HepG2 (cell line): ENCODE measurements around the gene HEATR1. TPM values are rescaled to one million over a fixed set of nuclear protein-coding genes. Genes with fewer than 3 reads are reported as not detected.

Source experiments
- ATAC-seq: fragments of 200-7000 bp; cut with Tn5 transposase; 3 replicates; pipeline ENCODE4 v1.9.1; 2020; ENCODE audit warnings: mild to moderate bottlenecking, moderate library complexity
- BruUV-seq: library from RNA; stranded (reverse); fragments of 400-500 nt; replicated peaks from 2 replicates; lab custom pipeline; 2021; lab: Mats Ljungman, UMichigan
- CTCF ChIA-PET: fragments of 300-600 bp; formaldehyde crosslinking; extraction: SDS; loops from one replicate; lab custom pipeline; 2021; ENCODE audit warnings: low total read pairs, inconsistent platforms, low intra/inter-chr PET ratio; lab: Yijun Ruan, JAX
- POLR2A ChIA-PET: fragments of 350-600 bp; sonication (Branson Sonifier 250); formaldehyde crosslinking; loops from one replicate; lab custom pipeline; 2020; ENCODE audit warnings: antibody characterized with exemption, inconsistent platforms; lab: Yijun Ruan, JAX
- DNase-seq: peaks from one replicate; pipeline ENCODE4 v3.0.0-alpha.2; 2015; ENCODE audit warnings: low spot score
- FAIRE-seq: peaks from 3 replicates; lab custom pipeline; 2011; peaks lifted over from hg19 to GRCh38; lab: Jason Lieb, UNC
- H2AFZ ChIP-seq: one replicate; pipeline ENCODE4 v1.6.1; 2011; ENCODE audit warnings: low read length, inconsistent platforms
- H3K27ac ChIP-seq: fragments of 300-600 bp; 3 replicates; pipeline ENCODE4 v1.8.0; 2011; ENCODE audit warnings: mixed run types, mild to moderate bottlenecking, mixed read lengths, low read length, inconsistent platforms; ENCODE audit not compliant: insufficient read depth; ENCODE audit errors: extremely low read length
- H3K27me3 ChIP-seq, 2 experiments: fragments of 200-600 bp in 1 of 2; 2 replicates in 1 of 2; 3 replicates in 1 of 2; pipeline versions ENCODE4 v1.6.0 to v1.8.0; 2011; ENCODE audit warnings: low read length in 2 of 2, mild to moderate bottlenecking in 2 of 2, moderate library complexity in 2 of 2, inconsistent platforms in 1 of 2; ENCODE audit not compliant: insufficient read depth in 2 of 2, control insufficient read depth in 1 of 2
- H3K36me3 ChIP-seq, 2 experiments: fragments of 200-600 bp in 1 of 2; replicated peaks in 1 of 2; 2 replicates in 1 of 2; 3 replicates in 1 of 2; pipeline versions ENCODE4 v1.5.1 to v1.8.0; 2011; ENCODE audit warnings: low read length in 2 of 2, inconsistent platforms in 1 of 2; ENCODE audit not compliant: insufficient read depth in 2 of 2, control insufficient read depth in 1 of 2
- H3K4me1 ChIP-seq: 2 replicates; pipeline ENCODE4 v1.5.1; 2012; ENCODE audit warnings: low read length, inconsistent platforms; ENCODE audit not compliant: insufficient read depth
- H3K4me2 ChIP-seq: 2 replicates; pipeline ENCODE4 v1.6.0; 2011; ENCODE audit warnings: low read depth, low read length, inconsistent platforms
- H3K4me3 ChIP-seq, 3 experiments: fragments of 200-600 bp in 1 of 3; sonication (generic), shearing (Covaris generic) in 1 of 3; replicated peaks in 1 of 3; 2 replicates each; pipeline ENCODE4 v1.5.1; 2011 to 2016; ENCODE audit warnings: low read length in 3 of 3, inconsistent platforms in 2 of 3, low read depth in 2 of 3, mild to moderate bottlenecking in 2 of 3, control low read depth in 1 of 3, mixed read lengths in 1 of 3; ENCODE audit not compliant: insufficient read depth in 1 of 3
- H3K79me2 ChIP-seq: one replicate; pipeline ENCODE4 v1.6.1; 2011; ENCODE audit warnings: low read length, inconsistent platforms; ENCODE audit not compliant: insufficient read depth
- H3K9ac ChIP-seq: 2 replicates; pipeline ENCODE4 v1.6.0; 2011; ENCODE audit warnings: mild to moderate bottlenecking, low read depth, low read length, inconsistent platforms; ENCODE audit not compliant: insufficient read depth
- H3K9me3 ChIP-seq: 2 replicates; pipeline ENCODE4 v1.5.1; 2012; ENCODE audit warnings: mild to moderate bottlenecking, low read length
- H4K20me1 ChIP-seq: 2 replicates; pipeline ENCODE4 v1.6.0; 2011; ENCODE audit warnings: inconsistent platforms, mild to moderate bottlenecking, low read length, moderate library complexity; ENCODE audit not compliant: insufficient read depth
- ISX ChIP-seq: sonication (generic); formaldehyde crosslinking; conservative IDR thresholded peaks from 2 replicates; pipeline ENCODE4 v1.5.0; 2020; ENCODE audit warnings: missing genetic modification reagents
- KDM3A ChIP-seq: IDR thresholded peaks from 2 replicates; pipeline ENCODE4 v1.6.1; 2018; ENCODE audit warnings: low read depth, missing compliant biosample characterization
- KLF11 ChIP-seq: IDR thresholded peaks from 2 replicates; pipeline ENCODE4 v1.6.1; 2016; ENCODE audit warnings: missing compliant biosample characterization
- MIER3 ChIP-seq: IDR thresholded peaks from 2 replicates; pipeline ENCODE4 v1.6.1; 2016; ENCODE audit warnings: missing compliant biosample characterization, borderline replicate concordance
- NFYB ChIP-seq: sonication (generic); formaldehyde crosslinking; IDR thresholded peaks from 2 replicates; pipeline ENCODE4 v1.4.0; 2020; ENCODE audit warnings: missing genetic modification reagents
- RAD51 ChIP-seq: fragments of 450-650 bp; IDR thresholded peaks from 2 replicates; pipeline ENCODE4 v1.6.1; 2016; ENCODE audit warnings: borderline replicate concordance
- SUZ12 ChIP-seq: fragments of 150-350 bp; IDR thresholded peaks from 2 replicates; pipeline ENCODE4 v1.6.1; 2014; ENCODE audit warnings: low read depth, low read length
- TEAD3 ChIP-seq: optimal IDR thresholded peaks from 2 replicates; pipeline ENCODE3; 2016; ENCODE audit warnings: borderline replicate concordance
- ZKSCAN1 ChIP-seq: fragments of 150-350 bp; IDR thresholded peaks from 2 replicates; pipeline ENCODE4 v1.6.1; 2014; ENCODE audit warnings: low read length
- ZNF180 ChIP-seq: sonication (generic); formaldehyde crosslinking; IDR thresholded peaks from 2 replicates; pipeline ENCODE4 v1.4.0; 2020; ENCODE audit warnings: low read depth, missing genetic modification reagents, borderline replicate concordance
- ZNF253 ChIP-seq: sonication (generic); formaldehyde crosslinking; IDR thresholded peaks from 2 replicates; pipeline ENCODE4 v1.8.0; 2022; ENCODE audit warnings: mild to moderate bottlenecking, missing genetic modification reagents, borderline replicate concordance
- ZNF468 ChIP-seq: sonication (generic); formaldehyde crosslinking; IDR thresholded peaks from 2 replicates; pipeline ENCODE4 v1.8.0; 2022; ENCODE audit warnings: mild to moderate bottlenecking, moderate library complexity, missing genetic modification reagents
- WGBS: methylation state at CpG from one replicate; pipeline ENCODE4 v1.1.6; 2017; ENCODE audit warnings: low lambda C conversion rate; 5-methylcytosine and 5-hydroxymethylcytosine counted together
- in situ Hi-C: cut with HindIII; loops from 2 replicates; pipeline ENCODE4 v1.10.0; 2017; ENCODE audit warnings: low pct_unique_long_range_greater_than_20kb; ENCODE audit not compliant: extremely low pct_ligation_motif_present
- intact Hi-C: fragments of 100-400 bp; cut with micrococcal nuclease; formaldehyde crosslinking; loops from one replicate; pipeline ENCODE4 v1.10.0; 2022; ENCODE audit not compliant: unreplicated experiment
- polyA plus RNA-seq, 8 experiments: library from polyadenylated mRNA; depleted of rRNA in 3 of 8; stranded (reverse) in 7 of 8; unstranded in 1 of 8; fragments of >200 nt; fragmentation: Illumina TruSeq in 4 of 8; extraction: Trizol in 4 of 8; gene quantifications; 2 replicates each; pipeline versions ENCODE4 v1.2.1 to v1.2.3, GENCODE V29; 2011 to 2016; ENCODE audit warnings: low read depth in 4 of 8, missing spikeins in 1 of 8, mixed read lengths in 1 of 8; ENCODE audit not compliant: insufficient read depth in 1 of 8
- total RNA-seq, 5 experiments: library from RNA; depleted of rRNA; stranded (reverse); fragments of >200 nt; fragmentation: Illumina TruSeq; extraction: Trizol; gene quantifications; 2 replicates each; pipeline ENCODE4 v1.2.3, GENCODE V29; 2016; ENCODE audit warnings: low read depth in 1 of 5
- TF ChIP-seq, protein P1 (sequence below): sonication (generic); formaldehyde crosslinking; IDR thresholded peaks from 2 replicates; pipeline ENCODE4 v1.5.1; 2020; ENCODE audit warnings: mild to moderate bottlenecking, missing genetic modification reagents, borderline replicate concordance
- TF ChIP-seq, protein P2 (sequence below): sonication (generic); formaldehyde crosslinking; IDR thresholded peaks from 2 replicates; pipeline ENCODE4 v1.4.0; 2020; ENCODE audit warnings: missing genetic modification reagents

The HEATR1 gene
- total and polyA plus RNA-seq, 2 of the 13 experiments (the other 11 are each of a cell fraction or from before 2014, with no cell fraction given), result 10.2 to 45.8 TPM

GRCh38 chr1:236526079-236526478 is 78.2 kb downstream of the HEATR1 start:
- H3K36me3 ChIP-seq, result peaks cover 4 to 27% of the 10 kb centered on the region in 2 experiments; a peak in 4 of 5 replicates
- ATAC-seq (no peak), FAIRE-seq (no peak), DNase-seq (no peak)
- H3K9ac ChIP-seq, result no peak overlapping the region
- no TSS peak for BruUV-seq
- POLR2A ChIA-PET, result no interaction called here
- H3K4me1 ChIP-seq, result peaks cover 69% of the 10 kb centered on the region
- H3K27me3 ChIP-seq, result no peaks in the 10 kb centered on the region; a peak in 1 of 5 replicates
- in situ Hi-C loops, result no loop called here
- no peak overlapping the region for H3K27ac ChIP-seq
- no peak overlapping the region for H2AFZ ChIP-seq
- intact Hi-C loops, result no loop called here
- no peak overlapping the region; a peak in 1 of 6 replicates for H3K4me3 ChIP-seq
- H3K9me3 ChIP-seq, result no peaks in the 10 kb centered on the region
- peak overlapping the region; percentile 29; the same call in 1 of the 2 replicates for H3K4me2 ChIP-seq
- TF ChIP-seq, protein P1, sequence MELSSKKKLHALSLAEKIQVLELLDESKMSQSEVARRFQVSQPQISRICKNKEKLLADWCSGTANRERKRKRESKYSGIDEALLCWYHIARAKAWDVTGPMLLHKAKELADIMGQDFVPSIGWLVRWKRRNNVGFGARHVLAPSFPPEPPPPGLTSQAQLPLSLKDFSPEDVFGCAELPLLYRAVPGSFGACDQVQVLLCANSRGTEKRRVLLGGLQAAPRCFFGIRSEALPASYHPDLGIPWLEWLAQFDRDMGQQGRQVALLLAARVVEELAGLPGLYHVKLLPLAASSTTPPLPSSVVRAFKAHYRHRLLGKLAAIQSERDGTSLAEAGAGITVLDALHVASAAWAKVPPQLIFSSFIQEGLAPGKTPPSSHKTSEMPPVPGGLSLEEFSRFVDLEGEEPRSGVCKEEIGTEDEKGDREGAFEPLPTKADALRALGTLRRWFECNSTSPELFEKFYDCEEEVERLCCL (CRISPR knock-in tag), result no peak
- TF ChIP-seq ZKSCAN1, result peak; percentile 54; the same call in 1 of the 2 replicates
- TF ChIP-seq ISX (CRISPR knock-in tag), result no peak
- 93% methylated on average over 3 of the region's 3 CpGs for WGBS
- CTCF ChIA-PET, result no interaction called here
- no peaks in the 10 kb centered on the region for H4K20me1 ChIP-seq
- H3K79me2 ChIP-seq, result peaks cover 46% of the 10 kb centered on the region

GRCh38 chr1:236524895-236525184 is 79.5 kb downstream of the HEATR1 start:
- Histone ChIP-seq H3K27ac (peak overlapping the region; percentile 93), H4K20me1 (no peaks in the 10 kb centered on the region), H3K9ac (peak overlapping the region; percentile 82), H3K4me3 (peak overlapping the region; percentile 74 to 95 (median 80); a peak in 5 of 6 replicates), H3K27me3 (no peaks in the 10 kb centered on the region; a peak in 1 of 5 replicates), H3K79me2 (peaks cover 41% of the 10 kb centered on the region), H3K4me2 (peak overlapping the region; percentile 88), H3K4me1 (peaks cover 69% of the 10 kb centered on the region), H3K36me3 (peaks cover 4 to 21% of the 10 kb centered on the region in 2 experiments; a peak in 4 of 5 replicates), H3K9me3 (no peaks in the 10 kb centered on the region), H2AFZ (peak overlapping the region; percentile 47)
- TSS peak; percentile 52 for BruUV-seq
- no peak for FAIRE-seq
- ChIA-PET POLR2A (interaction anchor here (0.7 to 2.4 kb wide), 2 partner anchors 9 to 33 kb away, joined by 3 to 26 read pairs; no protein-coding TSS in a partner anchor), CTCF (no interaction called here)
- in situ Hi-C loops (no loop called here), intact Hi-C loops (loop anchor here (5.0 kb wide), 1 partner anchor 128 kb away; no protein-coding TSS in a partner anchor)
- WGBS, result 0% methylated on average over 3 of the region's 3 CpGs
- no peak for ATAC-seq
- TF ChIP-seq TEAD3 (CRISPR knock-in tag) (no peak), ZNF468 (no peak), ZNF180 (CRISPR knock-in tag) (no peak), RAD51 (no peak), KLF11 (no peak), ZNF253 (CRISPR knock-in tag) (no peak), KDM3A (CRISPR knock-in tag) (no peak), SUZ12 (no peak), MIER3 (CRISPR knock-in tag) (no peak), NFYB (no peak)
- TF ChIP-seq, protein P2, sequence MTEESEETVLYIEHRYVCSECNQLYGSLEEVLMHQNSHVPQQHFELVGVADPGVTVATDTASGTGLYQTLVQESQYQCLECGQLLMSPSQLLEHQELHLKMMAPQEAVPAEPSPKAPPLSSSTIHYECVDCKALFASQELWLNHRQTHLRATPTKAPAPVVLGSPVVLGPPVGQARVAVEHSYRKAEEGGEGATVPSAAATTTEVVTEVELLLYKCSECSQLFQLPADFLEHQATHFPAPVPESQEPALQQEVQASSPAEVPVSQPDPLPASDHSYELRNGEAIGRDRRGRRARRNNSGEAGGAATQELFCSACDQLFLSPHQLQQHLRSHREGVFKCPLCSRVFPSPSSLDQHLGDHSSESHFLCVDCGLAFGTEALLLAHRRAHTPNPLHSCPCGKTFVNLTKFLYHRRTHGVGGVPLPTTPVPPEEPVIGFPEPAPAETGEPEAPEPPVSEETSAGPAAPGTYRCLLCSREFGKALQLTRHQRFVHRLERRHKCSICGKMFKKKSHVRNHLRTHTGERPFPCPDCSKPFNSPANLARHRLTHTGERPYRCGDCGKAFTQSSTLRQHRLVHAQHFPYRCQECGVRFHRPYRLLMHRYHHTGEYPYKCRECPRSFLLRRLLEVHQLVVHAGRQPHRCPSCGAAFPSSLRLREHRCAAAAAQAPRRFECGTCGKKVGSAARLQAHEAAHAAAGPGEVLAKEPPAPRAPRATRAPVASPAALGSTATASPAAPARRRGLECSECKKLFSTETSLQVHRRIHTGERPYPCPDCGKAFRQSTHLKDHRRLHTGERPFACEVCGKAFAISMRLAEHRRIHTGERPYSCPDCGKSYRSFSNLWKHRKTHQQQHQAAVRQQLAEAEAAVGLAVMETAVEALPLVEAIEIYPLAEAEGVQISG (CRISPR knock-in tag), result no peak
- DNase-seq, result no peak
